CD14-positive monocyte (primary cell): ENCODE measurements around the gene GLB1L3. TPM values are rescaled to one million over a fixed set of nuclear protein-coding genes. Genes with fewer than 3 reads are reported as not detected.

Source experiments
- DNase-seq, 3 donors: peaks; one replicate each; pipeline ENCODE4 v3.0.0-alpha.2; 2011 to 2022
- H2AFZ ChIP-seq: 2 replicates; pipeline ENCODE4 v1.6.0; 2012; ENCODE audit warnings: mild to moderate bottlenecking, low read depth, low read length, inconsistent platforms; ENCODE audit not compliant: insufficient read depth, poor library complexity, severe bottlenecking
- H3K27ac ChIP-seq, 2 donors: 1 replicate in 1 of 2; 2 replicates in 1 of 2; pipeline ENCODE4 v1.5.1; 2012 to 2013; ENCODE audit warnings: low read length in 2 of 2, control low read depth in 1 of 2, inconsistent platforms in 1 of 2, low read depth in 1 of 2, mild to moderate bottlenecking in 1 of 2
- H3K27me3 ChIP-seq, 2 donors: one replicate each; pipeline versions ENCODE4 v1.6.0 to v1.6.1; 2011 to 2013; ENCODE audit warnings: low read length in 2 of 2; ENCODE audit not compliant: control insufficient read depth in 2 of 2, insufficient read depth in 2 of 2
- H3K36me3 ChIP-seq, 2 donors: replicated peaks in 1 of 2; 1 replicate in 1 of 2; 2 replicates in 1 of 2; pipeline versions ENCODE4 v1.5.1 to v1.6.1; 2012 to 2013; ENCODE audit warnings: low read length in 2 of 2, control low read depth in 1 of 2, inconsistent platforms in 1 of 2, mild to moderate bottlenecking in 1 of 2; ENCODE audit not compliant: insufficient read depth in 2 of 2, control insufficient read depth in 1 of 2
- H3K4me1 ChIP-seq, 2 donors: 1 replicate in 1 of 2; 2 replicates in 1 of 2; pipeline versions ENCODE4 v1.5.1 to v1.6.1; 2012 to 2013; ENCODE audit warnings: low read length in 2 of 2, control low read depth in 1 of 2, inconsistent platforms in 1 of 2, mild to moderate bottlenecking in 1 of 2, moderate library complexity in 1 of 2; ENCODE audit not compliant: insufficient read depth in 2 of 2, control insufficient read depth in 1 of 2
- H3K4me2 ChIP-seq: replicated peaks from 2 replicates; pipeline ENCODE3; 2012; ENCODE audit warnings: low read length, moderate library complexity, mild to moderate bottlenecking; ENCODE audit not compliant: poor library complexity, severe bottlenecking; ENCODE audit errors: extremely low read depth
- H3K4me3 ChIP-seq, 3 experiments: fragments of 200-600 bp in 1 of 3; sonication (generic) in 1 of 3; replicated peaks in 1 of 3; 1 replicate in 2 of 3; 2 replicates in 1 of 3; pipeline ENCODE4 v1.5.1; 2011 to 2013; ENCODE audit warnings: low read length in 3 of 3, mild to moderate bottlenecking in 3 of 3, control low read depth in 2 of 3, low read depth in 2 of 3, inconsistent platforms in 1 of 3, moderate library complexity in 1 of 3
- H3K79me2 ChIP-seq: 2 replicates; pipeline ENCODE4 v1.6.0; 2012; ENCODE audit warnings: mild to moderate bottlenecking, control low read depth, inconsistent platforms, low read length, moderate library complexity; ENCODE audit not compliant: insufficient read depth
- H3K9ac ChIP-seq: 2 replicates; pipeline ENCODE4 v1.6.0; 2017; ENCODE audit warnings: low read length, mild to moderate bottlenecking; ENCODE audit not compliant: insufficient read depth, poor library complexity, severe bottlenecking
- H3K9me3 ChIP-seq, 2 donors: replicated peaks in 1 of 2; 1 replicate in 1 of 2; 2 replicates in 1 of 2; pipeline versions ENCODE4 v1.5.1 to v1.6.1; 2012 to 2013; ENCODE audit warnings: low read length in 2 of 2, control low read depth in 1 of 2; ENCODE audit not compliant: control insufficient read depth in 1 of 2, insufficient read depth in 1 of 2
- H4K20me1 ChIP-seq: 2 replicates; pipeline ENCODE4 v1.6.0; 2012; ENCODE audit warnings: mild to moderate bottlenecking, low read length, control low read depth, moderate library complexity; ENCODE audit not compliant: insufficient read depth
- H3K27ac Mint-ChIP-seq, 7 donors: one replicate each; pipeline ENCODE4 v1.8.0; 2020; ENCODE audit warnings: mild to moderate bottlenecking in 7 of 7, mixed read lengths in 7 of 7, moderate library complexity in 6 of 7, inconsistent platforms in 2 of 7
- H3K27me3 Mint-ChIP-seq, 3 donors: one replicate each; pipeline ENCODE4 v1.8.0; 2021 to 2022; ENCODE audit warnings: low read depth in 3 of 3, mild to moderate bottlenecking in 3 of 3, mixed read lengths in 3 of 3, moderate library complexity in 3 of 3, inconsistent platforms in 1 of 3
- H3K36me3 Mint-ChIP-seq, 2 donors: one replicate each; pipeline ENCODE4 v1.8.0; 2020; ENCODE audit warnings: mixed read lengths in 2 of 2, inconsistent platforms in 1 of 2, mild to moderate bottlenecking in 1 of 2
- H3K4me1 Mint-ChIP-seq: one replicate; pipeline ENCODE4 v1.8.0; 2020; ENCODE audit warnings: mild to moderate bottlenecking, mixed read lengths
- H3K4me3 Mint-ChIP-seq, 2 donors: one replicate each; pipeline ENCODE4 v1.8.0; 2020; ENCODE audit warnings: mild to moderate bottlenecking in 2 of 2, mixed read lengths in 2 of 2, moderate library complexity in 1 of 2
- H3K9me3 Mint-ChIP-seq, 7 donors: one replicate each; pipeline ENCODE4 v1.8.0; 2020 to 2022; ENCODE audit warnings: mixed read lengths in 7 of 7, mild to moderate bottlenecking in 6 of 7, moderate library complexity in 6 of 7, inconsistent platforms in 2 of 7
- CTCF ChIP-seq: fragments of 200-600 bp; IDR thresholded peaks from one replicate; pipeline ENCODE4 v1.8.0; 2022; ENCODE audit warnings: antibody characterized with exemption, mild to moderate bottlenecking
- WGBS: methylation state at CpG from one replicate; pipeline ENCODE4 v1.1.5; 2013; ENCODE audit warnings: missing lambda C conversion rate; ENCODE audit not compliant: insufficient coverage; 5-methylcytosine and 5-hydroxymethylcytosine counted together
- intact Hi-C, 2 donors: fragments of 100-400 bp; cut with micrococcal nuclease; formaldehyde crosslinking; loops; one replicate each; pipeline versions ENCODE4 v1.15.0 to v1.15.1; 2023
- polyA plus RNA-seq, 3 donors: library from polyadenylated mRNA; depleted of rRNA in 1 of 3; unstranded in 2 of 3; stranded (reverse) in 1 of 3; fragments of 300-500 nt in 2 of 3; fragments of >200 nt in 1 of 3; fragmentation: Illumina TruSeq in 2 of 3; gene quantifications; 1 replicate in 2 of 3; 2 replicates in 1 of 3; pipeline ENCODE4 v1.2.3, GENCODE V29; 2012 to 2021

The GLB1L3 gene
- polyA plus RNA-seq, 3 donors = not detected

GRCh38 chr11:134359646-134360045 lies 83.5 kb downstream of the GLB1L3 start:
- Histone ChIP-seq H2AFZ (peak overlapping the region; percentile 42), H3K79me2 (no peaks in the 10 kb centered on the region), H3K4me3 (no peak overlapping the region), H3K9ac (no peak overlapping the region), H3K4me2 (no peak overlapping the region), H3K4me1 (no peaks in the 10 kb centered on the region), H4K20me1 (no peaks in the 10 kb centered on the region), H3K9me3 (no peaks in the 10 kb centered on the region), H3K36me3 (no peaks in the 10 kb centered on the region), H3K27ac (no peak overlapping the region), H3K27me3 (no peaks in the 10 kb centered on the region)
- Mint-ChIP-seq H3K4me3 (no peak overlapping the region), H3K36me3 (no peaks in the 10 kb centered on the region), H3K9me3 (peaks cover 0 to 2% (median 0%) of the 10 kb centered on the region in 7 donors), H3K27me3 (peaks cover 12 to 19% (median 17%) of the 10 kb centered on the region in 3 donors), H3K27ac (peak overlapping the region in 1 of 7 donors; percentile 13), H3K4me1 (no peaks in the 10 kb centered on the region)
- no peak for TF ChIP-seq CTCF
- WGBS = 93% methylated on average over 10 of the region's 10 CpGs
- no peak for DNase-seq
- intact Hi-C loops = no loop called here

GRCh38 chr11:134360050-134360835 lies 84.1 kb downstream of the GLB1L3 start:
- Histone ChIP-seq H4K20me1 (no peaks in the 10 kb centered on the region), H3K9me3 (no peaks in the 10 kb centered on the region), H3K27ac (no peak overlapping the region), H2AFZ (peak overlapping the region; percentile 42), H3K4me3 (no peak overlapping the region), H3K9ac (no peak overlapping the region), H3K36me3 (no peaks in the 10 kb centered on the region), H3K79me2 (no peaks in the 10 kb centered on the region), H3K4me1 (no peaks in the 10 kb centered on the region), H3K27me3 (no peaks in the 10 kb centered on the region), H3K4me2 (no peak overlapping the region)
- 6% methylated on average over 19 of the region's 30 CpGs for WGBS
- Mint-ChIP-seq H3K27me3 (peaks cover 12 to 18% (median 14%) of the 10 kb centered on the region in 3 donors), H3K4me3 (peak overlapping the region in 1 of 2 donors; percentile 11), H3K27ac (peak overlapping the region in 1 of 7 donors; percentile 59), H3K4me1 (no peaks in the 10 kb centered on the region), H3K36me3 (no peaks in the 10 kb centered on the region), H3K9me3 (peaks cover 0 to 2% (median 0%) of the 10 kb centered on the region in 7 donors)
- peak in 2 of 3 donors; percentile 2 to 26 for DNase-seq
- intact Hi-C loops = no loop called here
- peak; percentile 62 for TF ChIP-seq CTCF
